C4-2B (cell line): ENCODE results near the gene LARGE1.
A peak's percentile ranks its signal among the peaks of the same experiment; 100 is the strongest.

Experiments
- H3K27ac ChIP-seq: fragments of 450-650 bp; 2 replicates; pipeline ENCODE4 v1.5.1; 2017
- ZFX ChIP-seq: fragments of 450-650 bp; IDR thresholded peaks from 2 replicates; pipeline ENCODE4 v1.6.1; 2017
- TF ChIP-seq, protein P1 (sequence below): fragments of 450-650 bp; conservative IDR thresholded peaks from 2 replicates; pipeline ENCODE4 v1.5.1; 2017; ENCODE audit warnings: mild to moderate bottlenecking

The LARGE1 gene

DNA sequence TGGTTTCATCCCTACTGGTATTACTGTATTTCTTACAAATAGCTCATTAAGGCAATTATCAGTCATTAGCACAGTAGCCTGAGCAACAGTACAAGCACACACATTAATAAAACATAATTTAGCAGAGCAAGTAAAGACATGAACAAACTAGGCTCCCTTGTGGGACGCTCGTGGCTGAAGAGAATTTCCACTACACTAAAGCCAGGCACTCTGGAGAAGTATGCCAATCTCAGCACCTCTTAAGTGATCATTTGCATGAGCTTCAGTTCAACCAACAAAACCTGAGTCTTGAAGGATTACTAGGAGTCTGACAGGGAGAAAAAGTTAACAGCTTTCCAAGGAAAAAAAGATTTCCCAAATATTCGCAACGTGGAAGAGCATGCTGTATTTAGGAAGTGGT is 109.1 kb downstream of the LARGE1 start:
- no peak overlapping the region for H3K27ac ChIP-seq
- TF ChIP-seq, protein P1, sequence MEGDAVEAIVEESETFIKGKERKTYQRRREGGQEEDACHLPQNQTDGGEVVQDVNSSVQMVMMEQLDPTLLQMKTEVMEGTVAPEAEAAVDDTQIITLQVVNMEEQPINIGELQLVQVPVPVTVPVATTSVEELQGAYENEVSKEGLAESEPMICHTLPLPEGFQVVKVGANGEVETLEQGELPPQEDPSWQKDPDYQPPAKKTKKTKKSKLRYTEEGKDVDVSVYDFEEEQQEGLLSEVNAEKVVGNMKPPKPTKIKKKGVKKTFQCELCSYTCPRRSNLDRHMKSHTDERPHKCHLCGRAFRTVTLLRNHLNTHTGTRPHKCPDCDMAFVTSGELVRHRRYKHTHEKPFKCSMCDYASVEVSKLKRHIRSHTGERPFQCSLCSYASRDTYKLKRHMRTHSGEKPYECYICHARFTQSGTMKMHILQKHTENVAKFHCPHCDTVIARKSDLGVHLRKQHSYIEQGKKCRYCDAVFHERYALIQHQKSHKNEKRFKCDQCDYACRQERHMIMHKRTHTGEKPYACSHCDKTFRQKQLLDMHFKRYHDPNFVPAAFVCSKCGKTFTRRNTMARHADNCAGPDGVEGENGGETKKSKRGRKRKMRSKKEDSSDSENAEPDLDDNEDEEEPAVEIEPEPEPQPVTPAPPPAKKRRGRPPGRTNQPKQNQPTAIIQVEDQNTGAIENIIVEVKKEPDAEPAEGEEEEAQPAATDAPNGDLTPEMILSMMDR: no peak
- TF ChIP-seq ZFX: no peak

DNA sequence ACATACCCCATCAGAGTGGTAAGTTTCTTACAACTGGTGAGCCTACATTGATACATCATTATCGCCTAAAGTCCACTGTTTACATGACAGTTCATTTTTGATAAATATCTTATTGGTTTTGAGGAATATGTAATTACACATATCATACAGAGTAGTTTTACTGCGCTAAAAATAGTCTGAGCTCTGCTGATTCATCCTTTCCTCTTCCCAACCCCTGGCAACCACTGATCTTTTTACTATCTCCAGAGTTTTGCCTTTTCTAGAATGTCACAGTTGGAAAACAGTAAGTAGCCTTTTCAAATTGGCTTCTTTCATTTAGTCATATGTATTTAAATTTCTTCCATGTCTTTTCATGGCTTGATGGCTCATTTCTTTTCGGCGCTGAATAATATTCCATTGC is 112.8 kb downstream of the LARGE1 start:
- H3K27ac ChIP-seq: no peak overlapping the region
- no peak for TF ChIP-seq ZFX
- TF ChIP-seq, protein P1: no peak

DNA sequence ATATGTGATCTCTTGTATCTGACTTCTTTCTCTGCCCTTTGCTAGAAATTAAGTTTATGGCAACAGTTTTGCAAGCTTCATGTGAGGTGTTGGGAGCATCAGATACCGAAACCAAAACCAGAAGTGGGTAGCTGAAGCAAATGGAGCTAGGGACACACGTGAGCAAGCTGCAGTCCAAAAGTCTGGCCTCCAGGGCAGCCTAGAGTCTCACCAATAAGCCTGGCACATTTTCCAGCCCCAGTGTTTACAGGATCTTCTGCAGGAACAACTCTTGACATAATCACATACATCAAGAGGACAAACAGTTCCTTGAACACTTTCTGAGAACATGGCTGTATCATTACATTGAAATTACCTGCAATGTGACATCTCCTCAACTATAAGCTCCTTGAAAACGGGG is 114.1 kb downstream of the LARGE1 start:
- no peak overlapping the region for H3K27ac ChIP-seq
- no peak for TF ChIP-seq ZFX
- TF ChIP-seq, protein P1: no peak

DNA sequence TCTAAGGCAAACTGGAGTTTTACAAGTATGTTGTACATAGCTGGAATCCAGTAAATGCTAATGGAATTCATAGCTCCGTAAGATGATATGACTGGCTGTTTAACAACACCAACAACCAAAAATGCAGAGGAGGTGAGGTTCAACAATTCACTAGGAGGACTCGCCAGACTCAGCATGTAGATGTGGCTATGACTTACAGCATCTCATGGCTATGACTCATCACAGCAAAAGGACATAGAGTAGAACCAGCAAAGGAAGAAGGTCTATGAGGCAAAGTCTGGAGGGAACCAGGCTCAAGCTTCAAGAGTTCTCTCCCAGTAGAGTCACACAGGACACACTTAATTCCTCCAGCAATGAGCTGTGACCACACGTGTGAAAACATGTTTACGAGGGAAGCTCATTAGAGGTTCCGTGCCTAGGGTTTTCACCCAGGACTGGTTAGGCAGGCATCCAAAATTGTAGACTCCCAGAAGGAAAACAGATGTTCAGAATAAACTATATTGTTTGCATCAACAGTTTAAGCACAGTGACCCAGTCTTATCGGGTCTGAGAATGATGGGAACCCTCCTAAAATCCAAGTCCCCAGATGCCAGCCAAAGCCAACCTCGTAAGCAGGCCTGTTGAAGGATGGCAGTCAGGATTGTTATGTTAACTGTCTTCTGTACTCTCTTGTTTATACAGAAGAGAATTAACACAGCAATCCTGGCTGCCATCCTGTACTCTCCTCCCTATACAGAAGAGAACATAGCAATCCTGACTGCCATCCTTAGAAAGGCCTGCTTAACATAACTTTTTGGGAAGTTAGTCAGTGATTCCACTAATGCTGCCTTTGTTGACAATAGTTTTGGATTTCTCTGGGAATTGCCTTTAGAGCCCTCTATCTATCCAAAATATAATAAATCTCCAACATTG is 116.6 kb downstream of the LARGE1 start:
- no peak overlapping the region for H3K27ac ChIP-seq
- TF ChIP-seq ZFX: no peak
- TF ChIP-seq, protein P1: no peak

DNA sequence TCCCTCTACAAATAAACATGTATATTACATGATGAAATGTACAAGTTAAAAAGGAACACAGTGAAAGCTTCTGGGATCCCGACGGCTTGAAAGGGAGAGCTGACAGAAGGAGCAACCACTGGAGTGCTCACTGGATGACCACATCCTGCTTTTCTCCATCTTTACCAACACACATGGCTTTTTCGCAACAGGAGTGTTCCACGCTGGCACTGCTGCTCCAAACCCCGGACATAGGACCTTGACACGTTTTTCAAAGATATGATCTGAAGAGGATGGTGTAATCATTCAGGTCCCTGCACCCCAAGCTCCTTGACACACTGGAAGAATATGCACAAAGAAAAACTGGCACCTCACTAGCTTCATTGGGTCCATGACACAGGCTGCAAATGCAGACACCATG is 121.9 kb downstream of the LARGE1 start:
- H3K27ac ChIP-seq: no peak overlapping the region
- TF ChIP-seq, protein P1: no peak
- TF ChIP-seq ZFX: no peak

DNA sequence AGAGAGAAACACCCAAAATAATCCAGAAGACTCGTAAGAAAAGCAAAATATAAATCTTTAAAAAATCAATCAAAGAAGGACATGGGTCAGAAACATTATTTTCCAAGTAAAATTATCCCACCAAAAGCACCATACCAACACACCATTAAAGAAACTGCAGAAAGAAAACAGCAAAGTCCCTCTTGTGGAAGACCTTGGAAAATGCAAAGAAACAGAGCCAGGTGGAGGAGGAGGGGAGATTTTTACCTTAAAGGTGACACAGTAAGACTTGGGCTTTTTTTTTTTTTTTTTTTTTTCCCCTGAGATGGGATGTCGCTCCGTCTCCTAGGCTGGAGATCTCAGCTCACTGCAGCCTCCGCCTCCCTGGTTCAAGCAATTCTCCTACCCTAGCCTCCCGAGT is 123.8 kb downstream of the LARGE1 start:
- no peak overlapping the region for H3K27ac ChIP-seq
- TF ChIP-seq, protein P1: peak; percentile 31
- no peak for TF ChIP-seq ZFX

DNA sequence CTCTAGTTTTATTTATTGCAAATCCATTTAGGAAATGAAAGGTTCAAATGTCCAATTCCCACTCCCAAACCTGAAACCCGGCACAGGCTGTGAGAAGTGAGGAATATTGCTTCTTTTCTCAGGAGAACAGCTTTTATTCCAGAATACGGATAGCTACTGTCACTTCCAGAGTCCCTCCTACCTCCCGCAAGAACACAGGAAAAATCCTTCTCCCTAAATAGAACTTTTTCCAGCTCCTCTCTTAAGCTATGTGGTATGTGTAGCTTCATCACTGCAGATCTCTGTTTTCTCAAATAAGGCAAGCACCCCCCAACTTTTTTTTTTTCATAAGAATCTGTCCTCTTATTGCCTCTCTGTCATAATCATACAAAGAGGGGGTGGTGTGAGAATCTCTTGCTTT is 126.8 kb downstream of the LARGE1 start:
- H3K27ac ChIP-seq: no peak overlapping the region
- TF ChIP-seq, protein P1: no peak
- TF ChIP-seq ZFX: no peak
